C1 segment of cervical spinal cord (tissue), 14 donors: ENCODE measurements around the gene TRIM38.
A peak's percentile ranks its signal among the peaks of the same experiment; 100 is the strongest.
"Not testable (repeated sequence)": the region's sequence is repeated elsewhere in the genome, so short reads cannot be mapped to it uniquely, and the experiment has no call there.

Experiments
- DNase-seq, 14 donors: peaks; one replicate each; lab custom pipeline; 2025; lab: John Stamatoyannopoulos, UW

The TRIM38 gene, protein sequence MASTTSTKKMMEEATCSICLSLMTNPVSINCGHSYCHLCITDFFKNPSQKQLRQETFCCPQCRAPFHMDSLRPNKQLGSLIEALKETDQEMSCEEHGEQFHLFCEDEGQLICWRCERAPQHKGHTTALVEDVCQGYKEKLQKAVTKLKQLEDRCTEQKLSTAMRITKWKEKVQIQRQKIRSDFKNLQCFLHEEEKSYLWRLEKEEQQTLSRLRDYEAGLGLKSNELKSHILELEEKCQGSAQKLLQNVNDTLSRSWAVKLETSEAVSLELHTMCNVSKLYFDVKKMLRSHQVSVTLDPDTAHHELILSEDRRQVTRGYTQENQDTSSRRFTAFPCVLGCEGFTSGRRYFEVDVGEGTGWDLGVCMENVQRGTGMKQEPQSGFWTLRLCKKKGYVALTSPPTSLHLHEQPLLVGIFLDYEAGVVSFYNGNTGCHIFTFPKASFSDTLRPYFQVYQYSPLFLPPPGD

DNA sequence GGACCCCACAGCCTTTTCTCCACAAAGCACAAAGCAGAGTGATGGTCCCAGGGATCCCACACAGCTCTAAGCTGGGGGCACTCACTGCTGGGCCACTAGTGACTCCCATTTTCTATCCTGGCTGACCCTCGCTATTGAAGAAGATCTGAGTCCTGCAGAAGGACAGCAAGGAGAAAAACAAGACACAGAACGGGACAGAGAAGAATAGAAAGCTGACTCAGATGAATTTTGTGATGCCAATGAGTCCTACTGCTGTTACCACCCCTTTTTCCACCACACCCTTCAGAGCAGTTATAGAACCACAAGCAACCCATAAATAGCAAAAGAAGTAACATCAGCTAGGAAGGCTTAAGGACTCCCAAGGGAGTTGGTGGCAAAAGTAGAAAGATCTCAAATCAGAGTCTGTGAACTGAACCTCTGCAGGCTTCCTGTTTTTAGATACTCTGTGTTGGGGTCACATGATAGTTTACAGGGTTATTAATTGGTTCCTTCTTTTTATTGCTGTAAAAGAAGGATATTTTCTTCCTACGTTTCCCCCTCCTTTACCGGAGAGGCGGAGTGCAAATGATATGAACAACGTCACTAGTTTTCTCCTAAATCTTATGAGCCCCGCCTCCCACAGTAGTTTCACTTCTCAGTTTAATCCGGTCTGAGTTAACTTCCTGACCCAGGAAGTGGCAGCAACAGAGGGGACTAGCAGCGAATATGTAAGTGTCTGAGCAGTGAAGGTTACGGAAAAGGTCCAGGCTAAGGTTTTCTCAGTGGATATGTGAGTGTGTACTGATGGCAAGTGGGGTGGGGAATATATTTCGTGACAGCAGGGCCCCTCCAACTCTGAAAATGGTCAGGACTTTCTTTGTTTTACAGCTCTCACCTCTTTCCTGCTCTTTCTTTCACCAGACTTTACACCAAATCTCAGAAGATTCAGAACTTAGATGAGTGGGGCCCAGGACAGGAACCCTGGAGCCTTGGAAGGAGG lies at the start of gene TRIM38:
Gene TRIM38 (plus strand): TSS at position 654 of the 979 bp plus-strand sequence. CDS start 3,721 bp downstream, outside the sequence.
- peak in 9 of 14 donors; percentile 2 to 39 (median 17) for DNase-seq

DNA sequence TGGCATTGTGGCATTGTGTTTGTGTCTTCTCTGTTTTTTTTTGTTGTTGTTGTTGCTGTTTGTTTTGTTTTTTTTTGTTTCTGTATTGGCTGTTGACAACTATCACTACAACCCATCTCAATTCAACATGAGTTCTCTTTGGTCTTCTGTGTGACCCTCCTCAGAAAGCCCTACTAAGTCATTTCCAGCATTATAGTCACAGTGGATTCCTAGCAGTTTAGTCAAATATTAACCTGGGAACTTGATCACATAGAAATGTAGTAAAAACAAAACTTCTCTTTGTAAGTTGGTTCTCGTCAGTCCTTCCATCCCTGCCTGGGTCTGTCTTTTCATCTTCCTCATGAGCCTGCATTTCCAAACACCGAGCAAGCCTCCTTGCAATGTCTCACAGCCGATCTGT lies 48.9 kb upstream of the TRIM38 start:
- DNase-seq = no peak

DNA sequence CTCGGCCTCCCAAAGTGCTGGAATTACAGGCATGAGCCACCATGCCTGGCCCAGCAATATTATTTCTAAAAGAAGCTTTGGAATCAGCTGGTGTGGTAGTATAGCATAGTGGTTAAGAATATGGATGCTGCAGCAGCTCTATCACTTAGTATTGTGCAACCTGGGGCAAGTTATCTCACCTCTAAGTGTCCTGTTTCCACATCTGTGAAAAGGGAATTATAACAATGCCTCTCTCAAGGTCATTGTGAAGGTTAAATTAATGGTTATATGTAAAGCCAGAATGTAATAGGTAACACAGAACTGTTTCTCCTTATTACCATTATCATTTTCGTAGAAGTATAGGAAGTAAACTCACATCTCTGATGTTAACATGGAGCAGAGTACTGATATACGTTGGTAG lies 46.3 kb upstream of the TRIM38 start:
- no peak for DNase-seq

DNA sequence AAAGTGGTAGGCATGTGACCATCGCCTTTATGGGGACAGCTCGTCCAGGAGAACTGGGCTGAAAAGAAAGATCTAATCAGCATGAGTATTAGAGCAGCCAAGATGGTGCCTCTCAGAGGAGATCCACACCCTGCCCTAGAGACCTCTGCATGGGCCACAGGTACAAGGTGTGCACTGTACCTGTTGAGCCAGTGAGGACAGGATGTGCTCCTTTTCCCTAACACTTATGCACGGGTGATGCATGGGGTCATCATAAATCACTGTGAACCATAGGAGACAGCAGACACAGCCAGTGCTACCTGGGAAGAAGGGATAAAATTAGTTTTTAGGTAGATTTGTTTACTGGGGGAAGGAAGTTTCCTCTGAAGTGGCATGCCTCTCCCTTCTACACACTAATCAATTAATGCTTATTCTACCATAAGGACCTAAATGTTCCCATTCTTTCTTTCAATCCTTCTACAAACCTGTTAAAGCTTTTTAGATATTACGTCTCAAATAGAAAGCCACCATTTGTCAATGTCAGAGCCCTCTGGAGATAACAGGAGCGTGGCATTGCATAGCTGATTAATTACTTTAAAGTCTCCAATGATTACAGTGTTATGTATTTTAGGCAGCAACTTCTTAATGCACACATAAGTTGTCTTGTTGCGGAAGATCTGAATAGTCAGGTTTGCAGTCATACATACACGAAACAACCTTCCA lies 45.7 kb upstream of the TRIM38 start:
- no peak for DNase-seq

DNA sequence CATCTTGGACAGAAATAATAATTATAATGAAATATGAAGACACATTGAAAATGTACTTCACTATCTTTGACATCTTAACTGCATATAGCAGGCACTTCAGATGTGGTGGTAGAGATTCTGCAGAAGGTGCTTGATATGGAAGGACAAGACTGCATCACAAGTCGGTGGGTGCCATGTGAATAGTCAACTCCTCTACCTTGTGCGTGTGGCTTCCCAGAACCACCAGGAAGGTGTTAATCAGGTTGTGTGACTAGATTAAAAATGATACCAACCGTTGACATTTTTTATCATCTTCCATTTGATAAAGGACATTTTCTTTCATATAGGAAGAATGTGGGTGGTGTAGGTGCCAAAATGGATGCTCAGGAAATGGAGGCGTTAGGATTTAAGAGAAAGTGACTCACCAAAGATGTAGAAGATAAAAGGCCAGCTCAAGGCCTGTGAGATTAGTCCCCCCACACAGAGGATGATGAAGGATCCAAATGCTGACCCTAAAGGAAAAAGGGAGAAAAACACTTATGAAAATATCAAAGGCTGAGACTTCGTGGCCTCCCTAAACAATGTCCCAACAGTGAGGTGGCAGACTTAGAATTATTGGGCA lies 44.4 kb upstream of the TRIM38 start:
- no peak for DNase-seq

DNA sequence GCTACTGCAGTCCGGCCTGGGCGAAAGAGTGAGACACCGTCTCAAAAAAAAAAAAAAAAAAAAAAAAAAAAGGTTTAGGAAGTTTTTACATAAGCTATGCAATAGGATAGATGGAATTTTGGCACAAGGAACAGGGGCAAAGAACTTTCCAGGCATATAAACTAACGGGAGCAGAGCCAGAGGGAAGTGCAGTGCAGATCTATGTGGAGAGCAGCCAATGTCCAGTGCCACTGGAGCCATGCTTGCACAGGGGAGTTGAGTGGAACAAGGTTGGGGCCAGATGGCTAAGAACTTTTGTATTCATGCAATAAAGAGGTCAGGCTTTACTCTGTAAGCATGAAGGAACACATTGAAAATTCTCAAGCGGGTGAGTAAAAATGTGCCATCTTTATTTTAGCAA lies 42.9 kb upstream of the TRIM38 start:
- no peak for DNase-seq

DNA sequence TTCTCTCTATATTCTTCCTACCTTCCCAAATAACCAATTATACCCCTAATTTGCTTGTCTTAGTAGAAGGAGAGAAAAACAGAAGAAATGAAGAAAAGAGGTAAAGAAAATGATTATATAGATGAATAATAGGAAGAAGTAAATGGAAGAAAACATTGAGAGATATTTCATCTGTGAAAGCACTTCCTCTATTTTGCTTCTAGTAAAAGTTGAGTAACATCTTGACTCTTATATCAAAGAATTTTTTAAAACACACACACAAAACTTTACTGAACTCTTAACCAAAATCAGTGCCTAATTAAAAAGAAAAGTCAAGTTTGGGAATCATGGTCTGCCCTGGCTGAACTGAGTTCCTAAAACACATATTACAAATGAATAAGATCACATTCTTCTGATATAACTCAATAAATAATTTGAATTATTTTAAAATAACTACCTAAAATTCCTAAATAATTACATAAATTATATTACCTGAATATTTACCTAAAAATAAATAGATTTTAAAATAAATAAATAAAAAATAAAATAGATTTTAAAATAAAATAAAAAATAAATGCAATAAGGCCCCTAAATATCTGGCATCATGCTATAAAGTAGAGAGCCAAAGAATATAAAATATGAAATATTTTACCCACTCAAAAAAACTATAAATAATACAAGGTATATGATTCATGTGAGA lies 40.9 kb upstream of the TRIM38 start:
- DNase-seq = no peak

DNA sequence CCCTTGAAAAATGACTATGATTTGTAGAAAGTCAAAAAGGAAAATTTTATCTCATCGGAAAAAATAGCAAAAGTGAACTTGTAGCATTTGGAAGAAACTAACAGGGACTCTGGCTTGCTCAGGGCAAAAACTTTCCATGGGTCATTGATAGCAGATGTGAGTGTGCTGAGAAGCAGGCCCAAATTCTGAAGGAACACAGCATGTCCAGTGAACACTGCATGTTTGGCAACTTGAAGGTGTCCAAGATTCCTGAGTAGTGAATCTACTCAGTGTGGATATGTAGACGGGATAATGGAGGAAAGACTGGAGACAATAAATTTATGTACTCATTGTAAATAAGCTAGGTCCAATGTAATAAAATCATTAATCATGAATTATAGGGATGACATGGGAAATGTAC lies 40.3 kb upstream of the TRIM38 start:
- no peak for DNase-seq

DNA sequence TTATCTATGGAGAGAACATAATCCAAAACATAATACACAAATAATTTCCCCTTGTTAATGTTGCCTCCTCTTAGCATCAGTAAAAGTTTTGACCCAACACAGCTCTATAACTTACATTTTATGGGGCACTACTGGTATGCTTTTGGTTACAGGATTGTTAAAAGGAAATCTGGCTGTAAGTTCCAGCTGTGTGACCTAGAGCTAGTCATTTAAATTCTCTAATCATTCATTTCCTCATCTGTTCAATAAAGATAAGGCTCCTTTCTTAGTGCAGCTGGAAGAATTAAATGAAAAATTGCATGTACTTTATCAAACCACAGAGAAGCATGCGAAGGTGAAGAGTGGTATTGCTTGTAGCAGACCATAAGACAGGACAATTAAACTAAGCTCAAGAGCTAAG lies 36.7 kb upstream of the TRIM38 start:
- DNase-seq = no peak

DNA sequence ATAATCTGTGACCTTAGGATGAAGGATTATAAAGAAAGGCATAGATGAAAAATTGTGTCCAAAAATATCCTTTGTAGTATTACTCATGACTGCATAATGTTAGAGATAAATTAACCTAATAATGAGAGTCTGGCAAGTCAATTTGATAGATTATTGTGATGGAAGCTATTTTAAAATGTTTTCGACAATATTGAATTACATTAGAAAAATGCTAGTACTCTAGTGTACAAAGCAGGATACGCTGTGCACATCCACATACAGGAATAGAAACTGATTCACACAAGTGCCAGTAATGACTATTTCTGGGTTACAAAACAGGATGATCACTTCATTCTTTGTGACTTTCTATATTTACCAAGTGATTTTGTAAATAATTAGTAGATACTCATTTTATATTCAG lies 35.4 kb upstream of the TRIM38 start:
- no peak for DNase-seq

DNA sequence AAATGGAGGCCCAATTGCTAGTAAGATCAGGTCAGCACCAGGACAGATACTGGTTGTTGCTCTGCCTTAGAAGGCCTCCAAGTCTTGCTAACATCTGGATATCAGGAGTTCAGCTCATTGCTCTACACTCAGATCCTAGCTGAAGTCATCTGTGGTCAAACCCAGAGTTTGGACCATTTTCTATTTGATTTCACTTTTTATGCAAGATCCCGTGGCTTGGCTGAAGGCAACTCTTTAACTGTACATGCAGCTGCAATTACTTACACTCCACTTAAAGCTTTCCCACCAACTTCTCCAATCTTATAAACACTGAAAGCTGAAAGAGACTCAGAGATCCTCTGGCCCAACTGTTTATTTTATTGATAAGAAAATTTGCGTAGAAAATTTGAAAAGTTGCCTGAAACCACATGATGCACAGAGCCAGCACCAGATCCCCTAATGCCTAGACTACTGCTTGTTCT lies 34.8 kb upstream of the TRIM38 start:
- no peak for DNase-seq

DNA sequence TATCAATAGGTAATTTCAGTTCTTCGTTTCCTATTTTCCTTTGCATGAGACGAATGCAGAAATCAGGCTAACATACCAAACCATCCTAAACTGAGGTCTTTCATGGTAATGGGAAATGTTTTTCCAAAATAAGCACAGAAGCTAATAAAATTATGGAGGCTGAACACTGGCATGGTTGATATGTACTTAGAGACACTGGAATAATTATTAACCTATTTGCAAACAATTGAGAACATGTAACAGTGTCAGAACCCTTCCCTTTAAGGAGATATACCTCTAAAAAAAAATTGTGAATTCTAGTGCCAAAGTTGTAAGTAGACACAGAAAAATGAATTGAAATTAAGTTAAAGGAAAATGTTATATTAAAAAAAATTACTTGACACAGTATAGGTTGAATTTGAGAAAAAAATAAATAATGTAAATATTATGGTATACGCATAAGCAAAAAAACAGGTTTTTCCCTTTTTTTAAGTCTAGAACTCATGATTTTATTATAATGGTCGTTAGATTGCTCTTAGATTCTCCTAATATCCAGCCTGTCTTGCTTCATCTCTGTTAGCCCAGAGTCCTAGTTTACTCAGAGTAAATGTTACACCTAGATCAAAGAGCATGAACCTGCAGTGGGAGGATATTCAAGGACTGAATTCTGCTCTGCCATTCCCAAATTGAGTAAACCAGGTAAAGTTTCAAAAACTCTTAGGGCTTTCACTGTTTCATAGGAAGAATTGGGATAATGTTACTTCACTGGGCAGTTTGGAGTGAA lies 33.9 kb upstream of the TRIM38 start:
- no peak for DNase-seq

DNA sequence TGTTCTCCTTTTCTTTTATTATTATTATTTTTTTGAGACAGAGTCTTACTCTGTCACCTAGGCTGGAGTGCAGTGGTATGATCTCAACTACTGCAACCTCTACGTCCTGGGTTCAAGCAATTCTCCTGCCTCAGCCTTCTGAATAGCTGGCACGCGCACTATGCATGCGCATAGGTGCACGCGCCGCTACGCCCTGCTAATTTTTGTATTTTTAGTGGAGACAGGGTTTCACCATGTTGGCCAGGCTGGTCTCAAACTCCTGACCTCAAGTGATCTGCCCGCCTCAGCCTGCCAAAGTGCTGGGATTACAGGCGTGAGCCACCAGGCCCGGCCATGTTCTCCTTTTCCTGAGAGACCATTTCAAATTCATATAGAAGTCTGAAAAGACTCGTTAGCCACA lies 32.8 kb upstream of the TRIM38 start:
- DNase-seq = not testable (repeated sequence)

DNA sequence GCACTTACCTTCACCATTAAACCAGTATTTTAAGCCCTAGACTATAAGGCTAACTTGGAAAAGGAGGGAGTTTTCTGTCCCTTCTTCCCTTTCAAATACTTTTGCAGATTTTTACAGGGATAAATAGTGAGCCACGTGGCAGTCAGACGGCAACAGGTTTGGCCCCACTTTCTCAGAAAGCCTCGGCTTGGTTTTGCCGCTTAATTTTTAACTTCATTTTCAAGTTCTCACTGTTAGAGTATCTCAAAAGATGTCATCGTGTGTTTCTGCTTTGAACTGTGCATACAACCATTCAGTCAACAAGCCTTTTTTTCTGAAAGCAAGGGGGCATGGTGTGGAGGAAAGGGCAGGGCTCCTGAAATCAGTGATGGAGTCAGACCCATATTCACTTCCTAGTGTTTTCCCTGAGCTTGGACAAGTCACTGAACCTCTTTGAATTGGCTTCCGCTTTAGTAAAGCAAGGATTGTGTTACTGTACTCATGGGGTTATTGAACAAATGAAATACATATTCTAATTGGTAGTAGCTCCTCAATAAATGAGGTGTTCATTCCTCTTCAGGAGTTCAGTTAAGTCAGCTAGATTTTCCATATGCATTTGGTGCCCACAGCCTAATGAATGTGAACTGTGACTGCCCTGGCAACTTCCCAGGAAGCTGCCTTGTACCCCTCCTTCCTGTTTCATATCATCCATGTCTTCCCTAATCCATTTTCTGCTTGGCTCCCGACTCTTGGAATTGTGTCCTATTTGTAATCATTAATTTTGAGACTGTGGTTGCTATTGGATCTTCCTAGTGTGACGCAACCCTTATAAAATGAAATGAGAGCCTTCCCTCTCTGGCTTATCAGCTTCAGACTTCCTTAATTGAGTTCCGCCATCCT lies 31.8 kb upstream of the TRIM38 start, which contains the start of gene SLC17A2:
Gene SLC17A2 (minus strand): TSS at position 160 of the 879 bp plus-strand sequence. CDS start 4,895 bp downstream, outside the sequence.
- DNase-seq = no peak

DNA sequence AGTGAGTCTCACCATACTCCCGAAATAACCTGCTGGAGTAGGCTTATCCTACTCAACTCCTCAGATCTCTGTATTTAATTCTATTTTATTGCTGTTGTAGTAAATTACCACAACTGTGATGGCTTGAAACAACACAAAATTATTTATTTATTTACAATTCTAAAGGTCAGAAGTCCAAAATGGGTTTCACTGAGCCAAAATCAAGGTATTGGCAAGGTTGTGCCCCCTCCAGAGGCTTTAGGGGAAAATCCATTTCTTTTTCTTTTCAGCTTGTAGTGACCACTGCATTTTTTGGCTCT lies 31.2 kb upstream of the TRIM38 start:
- no peak for DNase-seq

DNA sequence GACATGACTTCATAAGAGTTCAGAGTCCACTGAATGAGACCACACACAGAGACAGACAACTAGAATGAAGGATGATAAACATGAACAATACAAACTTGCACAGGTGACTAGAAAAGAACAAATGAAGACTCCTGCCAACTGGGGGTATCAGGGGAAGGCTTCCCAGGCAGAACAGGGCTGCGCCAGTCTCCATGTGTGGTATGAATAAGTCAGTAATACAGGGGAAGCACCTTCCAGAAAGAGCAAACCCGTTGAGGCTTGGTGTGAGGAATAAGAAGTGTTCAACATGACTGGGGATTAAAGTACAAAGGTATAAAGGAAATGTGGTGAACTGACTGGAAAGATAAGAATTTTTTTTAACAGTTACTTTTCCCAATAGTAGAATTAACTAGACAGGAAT lies 28.4 kb upstream of the TRIM38 start:
- DNase-seq = no peak

DNA sequence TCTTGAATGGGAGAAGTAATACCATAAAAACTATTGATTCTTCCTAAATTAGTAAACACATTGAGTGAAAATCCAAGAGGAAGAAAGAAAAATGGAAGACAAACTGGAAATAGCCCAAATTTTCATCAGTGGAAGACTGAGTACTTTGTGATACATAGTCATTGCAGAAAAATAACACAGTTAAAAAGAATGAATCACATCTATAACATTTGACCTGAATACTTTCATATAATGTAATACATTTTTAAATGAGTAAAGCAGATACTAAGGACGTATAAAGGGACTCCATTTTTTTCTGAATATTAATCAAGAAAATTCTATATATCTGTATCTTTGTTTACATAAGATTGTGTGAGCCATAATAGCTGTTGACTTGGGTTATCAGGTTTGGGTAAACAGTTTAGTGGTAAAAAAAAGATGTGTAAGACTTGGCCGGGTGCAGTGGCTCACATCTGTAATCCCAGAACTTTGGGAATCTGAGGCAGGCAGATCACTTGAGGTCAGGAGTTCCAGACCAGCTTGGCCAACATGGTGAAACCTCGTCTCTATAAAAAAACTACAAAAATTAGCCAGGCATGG lies 27.8 kb upstream of the TRIM38 start:
- no peak for DNase-seq

DNA sequence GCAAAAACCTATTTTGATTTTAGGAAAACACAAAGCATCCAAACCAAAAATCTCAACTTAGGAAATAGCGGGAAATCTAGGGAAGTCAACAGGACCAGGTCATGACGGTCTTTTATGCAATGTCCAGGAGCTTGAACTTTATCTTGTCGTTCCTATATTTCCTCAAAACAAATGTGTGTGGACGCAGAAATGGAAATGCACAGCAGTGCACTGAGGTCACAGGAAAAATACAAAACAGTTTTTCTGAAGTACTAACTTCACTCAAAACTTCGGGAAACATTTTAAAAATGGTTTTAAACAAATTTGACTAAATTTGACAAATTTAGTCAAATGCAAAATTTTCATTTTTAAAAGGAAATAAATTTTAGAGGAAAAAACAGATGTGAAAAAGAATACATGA lies 26.6 kb upstream of the TRIM38 start:
- DNase-seq = no peak

DNA sequence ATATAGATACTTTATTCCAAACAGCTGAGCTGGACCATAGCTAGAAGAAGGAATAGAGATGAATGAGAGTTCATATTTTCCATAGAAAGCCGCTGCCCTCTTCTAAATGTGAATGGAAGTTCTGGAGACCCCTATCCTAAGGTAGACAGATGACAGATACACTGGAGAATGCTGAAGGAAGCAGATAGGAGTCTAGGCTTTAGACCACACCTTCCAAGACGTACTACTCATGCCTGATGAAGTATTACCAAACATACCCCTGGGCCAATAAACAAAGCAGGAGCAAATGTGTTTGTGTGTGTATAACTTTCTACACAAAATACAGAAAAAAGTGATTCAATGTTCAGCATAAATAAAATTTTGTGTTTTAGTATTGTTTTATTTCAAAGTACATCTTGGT lies 23.0 kb upstream of the TRIM38 start:
- DNase-seq = no peak
